ENCODE measurements around the gene ESYT3.
"Not testable (repeated sequence)": the region's sequence is repeated elsewhere in the genome, so short reads cannot be mapped to it uniquely, and the experiment has no call there.

- TF ChIP-seq POLR2AphosphoS5 (IDR thresholded peaks at IDR 0.05; ENCODE audit: low read depth); CTCF (conservative IDR thresholded peaks at IDR 0.05; ENCODE audit: low read depth in 2 of 2); CREB1 (CRISPR knock-in tag; IDR thresholded peaks at IDR 0.05; ENCODE audit: low read depth); JUNB (IDR thresholded peaks at IDR 0.05; ENCODE audit: unreplicated experiment); REST (IDR thresholded peaks at IDR 0.05; ENCODE audit: unreplicated experiment); EZH2phosphoT487 (IDR thresholded peaks at IDR 0.05; ENCODE audit: unreplicated experiment); EZH2 (IDR thresholded peaks at IDR 0.05; ENCODE audit: low read depth, unreplicated experiment); NANOG (IDR thresholded peaks at IDR 0.05; ENCODE audit: borderline replicate concordance); ZNF462 (CRISPR knock-in tag; IDR thresholded peaks at IDR 0.05); ETS1 (IDR thresholded peaks at IDR 0.05): not testable (repeated sequence)
Measured at GRCh38 chr3:138453940-138454339, 19.5 kb downstream of the ESYT3 start.
